Ovary (tissue), 3 donors: ENCODE measurements around the gene CERCAM.

Source experiments
- CTCF ChIP-seq, 3 donors: fragments of 450-650 bp in 2 of 3; fragments of 200-600 bp in 1 of 3; IDR thresholded peaks; one replicate each; pipeline versions ENCODE4 v1.5.1 to v1.8.0; 2016 to 2022; ENCODE audit warnings: antibody characterized with exemption in 3 of 3, mild to moderate bottlenecking in 1 of 3
- EP300 ChIP-seq: sonication (generic); formaldehyde crosslinking; IDR thresholded peaks from one replicate; pipeline ENCODE4 v1.6.1; 2017; ENCODE audit warnings: antibody characterized with exemption
- donor health status: DM: no; HTN: no; CAD: no.

GRCh38 chr9:128393970-128394369 is 26.7 kb upstream of the CERCAM start:
- no peak for TF ChIP-seq CTCF (IDR thresholded peaks at IDR 0.05)
- no peak for TF ChIP-seq EP300
